Peyer's patch (tissue), 4 donors: ENCODE measurements around the gene MDM2.

Source experiments
- CTCF ChIP-seq, 6 experiments: fragments of 450-650 bp in 4 of 6; fragments of 200-600 bp in 2 of 6; sonication (generic) in 1 of 6; IDR thresholded peaks; one replicate each; pipeline ENCODE4 v1.5.1; 2017 to 2019; ENCODE audit warnings: antibody characterized with exemption in 6 of 6, mild to moderate bottlenecking in 3 of 6, moderate library complexity in 1 of 6
- POLR2A ChIP-seq, 2 donors: fragments of 450-650 bp; IDR thresholded peaks; one replicate each; pipeline ENCODE4 v1.5.1; 2017; ENCODE audit warnings: antibody characterized with exemption in 2 of 2, mild to moderate bottlenecking in 2 of 2, moderate library complexity in 2 of 2

GRCh38 chr12:68790081-68790951 is 17.7 kb upstream of the MDM2 start:
- no peak for TF ChIP-seq CTCF (IDR thresholded peaks at IDR 0.05)
- TF ChIP-seq POLR2A (IDR thresholded peaks at IDR 0.05): no peak
